WI38 (cell line): ENCODE data around the gene F2R.
"Not testable (repeated sequence)": the region's sequence is repeated elsewhere in the genome, so short reads cannot be mapped to it uniquely, and the experiment has no call there.

Experiments
- H3K4me3 ChIP-seq: 2 replicates; pipeline ENCODE4 v1.5.1; 2011; ENCODE audit warnings: low read depth, mild to moderate bottlenecking, control low read depth, low read length
- TF ChIP-seq, protein P1 (sequence below): IDR thresholded peaks from 2 replicates; pipeline ENCODE4 v1.5.1; 2012; ENCODE audit warnings: low read depth, mild to moderate bottlenecking, control low read depth, low read length

F2R gene

DNA sequence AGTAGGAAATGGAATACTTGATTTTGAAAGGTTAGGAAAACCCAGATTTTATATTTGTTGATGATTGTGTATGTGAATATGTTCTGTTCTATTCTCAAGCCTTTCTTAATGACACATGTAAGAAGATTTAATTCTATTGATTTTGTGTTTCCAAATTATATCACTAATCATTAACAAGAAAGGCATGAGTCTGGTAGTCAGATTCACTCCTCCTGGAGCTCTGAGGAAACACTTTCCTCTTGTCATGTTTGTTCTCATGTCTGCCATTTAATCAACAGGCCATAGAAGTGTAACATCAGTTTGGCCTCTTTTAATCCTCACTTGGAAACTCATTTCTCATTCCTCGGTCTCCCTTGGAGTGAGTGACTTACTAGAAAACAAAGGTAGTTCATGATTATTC, 40.6 kb upstream of the F2R start:
- TF ChIP-seq, protein P1, sequence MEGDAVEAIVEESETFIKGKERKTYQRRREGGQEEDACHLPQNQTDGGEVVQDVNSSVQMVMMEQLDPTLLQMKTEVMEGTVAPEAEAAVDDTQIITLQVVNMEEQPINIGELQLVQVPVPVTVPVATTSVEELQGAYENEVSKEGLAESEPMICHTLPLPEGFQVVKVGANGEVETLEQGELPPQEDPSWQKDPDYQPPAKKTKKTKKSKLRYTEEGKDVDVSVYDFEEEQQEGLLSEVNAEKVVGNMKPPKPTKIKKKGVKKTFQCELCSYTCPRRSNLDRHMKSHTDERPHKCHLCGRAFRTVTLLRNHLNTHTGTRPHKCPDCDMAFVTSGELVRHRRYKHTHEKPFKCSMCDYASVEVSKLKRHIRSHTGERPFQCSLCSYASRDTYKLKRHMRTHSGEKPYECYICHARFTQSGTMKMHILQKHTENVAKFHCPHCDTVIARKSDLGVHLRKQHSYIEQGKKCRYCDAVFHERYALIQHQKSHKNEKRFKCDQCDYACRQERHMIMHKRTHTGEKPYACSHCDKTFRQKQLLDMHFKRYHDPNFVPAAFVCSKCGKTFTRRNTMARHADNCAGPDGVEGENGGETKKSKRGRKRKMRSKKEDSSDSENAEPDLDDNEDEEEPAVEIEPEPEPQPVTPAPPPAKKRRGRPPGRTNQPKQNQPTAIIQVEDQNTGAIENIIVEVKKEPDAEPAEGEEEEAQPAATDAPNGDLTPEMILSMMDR = no peak

DNA sequence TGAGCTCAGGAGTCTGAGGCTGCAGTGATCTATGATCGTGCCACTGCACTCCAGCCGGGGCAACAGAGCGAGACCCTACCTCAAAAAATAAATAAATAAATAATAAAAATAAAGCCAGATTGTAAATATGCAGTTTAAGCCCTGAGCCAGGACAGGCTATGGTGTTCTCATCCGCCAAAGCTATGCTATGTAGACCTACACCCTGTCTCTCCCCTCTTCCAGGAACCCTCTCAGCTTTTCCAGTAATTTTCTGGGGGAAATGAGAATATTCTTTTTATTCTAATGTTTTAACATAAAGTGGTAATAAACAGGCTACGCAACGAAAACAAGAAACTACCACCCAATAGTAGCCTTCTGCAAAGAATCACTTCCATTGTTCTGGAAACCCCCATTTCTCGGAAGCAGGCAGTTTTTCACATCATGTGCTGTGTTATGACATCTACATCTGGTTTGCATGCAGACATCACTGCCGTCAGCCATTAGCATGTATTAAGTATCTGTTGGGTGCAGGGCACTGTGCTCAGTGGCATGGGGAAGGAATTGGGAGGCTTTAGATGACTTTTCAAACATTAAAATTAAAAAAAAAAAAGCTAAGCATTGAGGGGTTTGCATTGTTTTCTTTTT, 38.0 kb upstream of the F2R start:
- no peak overlapping the region for H3K4me3 ChIP-seq
- TF ChIP-seq, protein P1 = no peak

More for the DNA sequence above, 40.6 kb upstream of the F2R start:
- no peak overlapping the region for H3K4me3 ChIP-seq

- H3K4me3 ChIP-seq = no peak overlapping the region
- TF ChIP-seq, protein P1 = no peak
Observed at GRCh38 chr5:76679231-76679630, 36.7 kb upstream of the F2R start.

- H3K4me3 ChIP-seq = not testable (repeated sequence)
Observed at GRCh38 chr5:76680826-76681225, 35.1 kb upstream of the F2R start.

GRCh38 chr5:76681287-76681686, 34.6 kb upstream of the F2R start:
- TF ChIP-seq, protein P1 = no peak
- no peak overlapping the region for H3K4me3 ChIP-seq

GRCh38 chr5:76682387-76682786, 33.5 kb upstream of the F2R start:
- TF ChIP-seq, protein P1 = no peak
- H3K4me3 ChIP-seq = no peak overlapping the region

DNA sequence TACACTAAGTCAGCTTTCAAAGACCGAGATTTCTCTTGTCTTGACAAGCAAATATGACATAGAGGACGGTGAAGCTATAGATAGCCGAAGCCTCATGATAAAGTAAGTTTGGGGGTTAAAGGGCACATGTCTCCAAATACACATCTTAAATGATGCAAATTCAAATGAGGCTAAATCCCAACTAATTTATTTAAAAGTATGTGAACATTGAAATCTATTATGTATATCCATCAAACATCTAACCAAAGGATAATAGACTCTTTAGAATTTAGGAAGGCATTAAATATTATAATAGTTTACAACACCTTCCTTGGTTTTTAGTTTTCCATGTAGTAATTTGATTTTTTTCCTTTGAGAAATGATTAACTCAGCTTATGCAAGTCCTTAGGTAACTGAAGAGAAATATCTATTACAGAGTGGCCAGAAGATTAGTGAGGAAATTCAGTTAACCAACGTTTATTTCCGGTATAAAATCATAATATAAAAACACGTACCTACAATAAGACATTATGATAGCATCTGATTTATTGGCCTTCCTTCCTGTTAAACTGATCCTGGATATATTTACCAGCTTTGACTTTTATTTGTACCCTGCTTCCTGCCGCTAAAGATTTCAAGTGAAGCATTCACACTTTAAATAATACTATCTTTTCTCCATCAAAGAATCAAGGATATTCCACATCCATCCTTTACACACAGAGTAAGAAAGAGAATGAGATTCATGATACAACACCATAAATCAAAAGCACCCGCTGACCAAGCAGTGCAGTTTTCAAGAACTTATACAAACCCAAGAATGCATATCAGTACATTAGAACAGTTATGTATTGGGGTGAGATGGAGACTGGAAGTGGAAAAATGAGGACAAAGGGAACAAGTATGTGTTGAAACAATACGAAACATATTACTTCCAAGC, 31.9 kb upstream of the F2R start:
- no peak overlapping the region for H3K4me3 ChIP-seq

More for the DNA sequence above, 31.9 kb upstream of the F2R start:
- TF ChIP-seq, protein P1 = no peak
